Colonic mucosa (tissue), 4 donors: ENCODE measurements around the gene CCDC136. TPM values are rescaled to one million over a fixed set of nuclear protein-coding genes. Genes with fewer than 3 reads are reported as not detected.

ENCODE experiments used
- DNase-seq: peaks from one replicate; pipeline ENCODE4 v3.0.0-alpha.2; 2020
- H3K27ac ChIP-seq: fragments of 200-600 bp; one replicate; pipeline ENCODE4 v1.8.0; 2021
- H3K27me3 ChIP-seq: fragments of 200-600 bp; one replicate; pipeline ENCODE4 v1.8.0; 2021
- H3K36me3 ChIP-seq: fragments of 200-600 bp; one replicate; pipeline ENCODE4 v1.8.0; 2021
- H3K4me1 ChIP-seq: fragments of 200-600 bp; one replicate; pipeline ENCODE4 v1.8.0; 2021; ENCODE audit warnings: mild to moderate bottlenecking
- H3K4me3 ChIP-seq: fragments of 200-600 bp; one replicate; pipeline ENCODE4 v1.8.0; 2021
- H3K9ac ChIP-seq, 2 donors: one replicate each; pipeline ENCODE4 v1.7.0; 2013; ENCODE audit warnings: control low read depth in 2 of 2, low read depth in 2 of 2, low read length in 2 of 2
- H3K9me3 ChIP-seq: fragments of 200-600 bp; one replicate; pipeline ENCODE4 v1.8.0; 2021
- intact Hi-C: fragments of 100-400 bp; cut with DNase I; formaldehyde crosslinking; loops from one replicate; pipeline ENCODE4 v1.14.1; 2022
- total RNA-seq, 2 donors: library from RNA; stranded (reverse); fragmentation: NEBNext Ultra II Directional in 1 of 2; extraction: Animal tissue kit (Norgen Biotek cat#: 25700) in 1 of 2; gene quantifications; one replicate each; pipeline ENCODE4 v1.2.1, GENCODE V29; 2021
- TF ChIP-seq, protein P1 (sequence below): fragments of 200-600 bp; IDR thresholded peaks from one replicate; pipeline ENCODE4 v1.8.0; 2022; ENCODE audit warnings: antibody characterized with exemption, mild to moderate bottlenecking
- donor health status: healthy.
- donor health status: DM: no; HTN: no; CAD: no.
- donor health status: DM: no; HTN: no; CAD: no.

Gene CCDC136
- total RNA-seq, 2 donors from 2014 or later = 0.64 to 5.8 TPM

DNA sequence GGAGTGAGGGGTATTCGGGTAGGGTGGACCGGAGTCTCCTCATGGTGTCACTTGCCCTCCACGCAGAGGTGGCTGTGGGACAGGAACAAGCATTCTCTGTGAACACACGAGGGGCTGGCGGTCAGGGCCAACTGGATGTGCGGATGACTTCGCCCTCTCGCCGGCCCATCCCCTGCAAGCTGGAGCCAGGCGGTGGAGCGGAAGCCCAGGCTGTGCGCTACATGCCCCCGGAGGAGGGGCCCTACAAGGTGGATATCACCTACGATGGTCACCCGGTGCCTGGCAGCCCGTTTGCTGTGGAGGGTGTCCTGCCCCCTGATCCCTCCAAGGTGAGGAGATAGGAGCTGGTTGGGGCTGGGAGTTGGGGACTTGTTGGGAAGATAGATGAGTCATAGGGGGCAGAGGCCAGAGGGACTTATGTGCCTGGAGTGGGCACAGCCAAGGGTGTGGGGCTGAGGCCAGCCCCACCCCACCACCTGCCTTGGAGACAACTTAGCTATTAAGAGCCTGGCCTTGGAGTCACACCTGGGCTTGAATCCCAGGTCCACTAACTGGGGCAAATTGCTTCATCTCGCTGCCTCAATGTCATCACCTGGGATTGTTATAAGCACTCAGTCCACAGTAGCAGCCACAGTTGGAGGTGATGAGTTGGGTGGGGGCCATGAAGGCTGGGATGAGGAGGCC, 52.3 kb downstream of the CCDC136 start:
- no peaks in the 10 kb centered on the region for H3K4me1 ChIP-seq
- no peak for DNase-seq
- no peak overlapping the region for H3K4me3 ChIP-seq
- intact Hi-C loops = no loop called here
- H3K27me3 ChIP-seq = no peaks in the 10 kb centered on the region
- no peak overlapping the region for H3K9ac ChIP-seq
- H3K9me3 ChIP-seq = no peaks in the 10 kb centered on the region
- TF ChIP-seq, protein P1, sequence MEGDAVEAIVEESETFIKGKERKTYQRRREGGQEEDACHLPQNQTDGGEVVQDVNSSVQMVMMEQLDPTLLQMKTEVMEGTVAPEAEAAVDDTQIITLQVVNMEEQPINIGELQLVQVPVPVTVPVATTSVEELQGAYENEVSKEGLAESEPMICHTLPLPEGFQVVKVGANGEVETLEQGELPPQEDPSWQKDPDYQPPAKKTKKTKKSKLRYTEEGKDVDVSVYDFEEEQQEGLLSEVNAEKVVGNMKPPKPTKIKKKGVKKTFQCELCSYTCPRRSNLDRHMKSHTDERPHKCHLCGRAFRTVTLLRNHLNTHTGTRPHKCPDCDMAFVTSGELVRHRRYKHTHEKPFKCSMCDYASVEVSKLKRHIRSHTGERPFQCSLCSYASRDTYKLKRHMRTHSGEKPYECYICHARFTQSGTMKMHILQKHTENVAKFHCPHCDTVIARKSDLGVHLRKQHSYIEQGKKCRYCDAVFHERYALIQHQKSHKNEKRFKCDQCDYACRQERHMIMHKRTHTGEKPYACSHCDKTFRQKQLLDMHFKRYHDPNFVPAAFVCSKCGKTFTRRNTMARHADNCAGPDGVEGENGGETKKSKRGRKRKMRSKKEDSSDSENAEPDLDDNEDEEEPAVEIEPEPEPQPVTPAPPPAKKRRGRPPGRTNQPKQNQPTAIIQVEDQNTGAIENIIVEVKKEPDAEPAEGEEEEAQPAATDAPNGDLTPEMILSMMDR = no peak
- no peak overlapping the region for H3K27ac ChIP-seq
- H3K36me3 ChIP-seq = no peaks in the 10 kb centered on the region

DNA sequence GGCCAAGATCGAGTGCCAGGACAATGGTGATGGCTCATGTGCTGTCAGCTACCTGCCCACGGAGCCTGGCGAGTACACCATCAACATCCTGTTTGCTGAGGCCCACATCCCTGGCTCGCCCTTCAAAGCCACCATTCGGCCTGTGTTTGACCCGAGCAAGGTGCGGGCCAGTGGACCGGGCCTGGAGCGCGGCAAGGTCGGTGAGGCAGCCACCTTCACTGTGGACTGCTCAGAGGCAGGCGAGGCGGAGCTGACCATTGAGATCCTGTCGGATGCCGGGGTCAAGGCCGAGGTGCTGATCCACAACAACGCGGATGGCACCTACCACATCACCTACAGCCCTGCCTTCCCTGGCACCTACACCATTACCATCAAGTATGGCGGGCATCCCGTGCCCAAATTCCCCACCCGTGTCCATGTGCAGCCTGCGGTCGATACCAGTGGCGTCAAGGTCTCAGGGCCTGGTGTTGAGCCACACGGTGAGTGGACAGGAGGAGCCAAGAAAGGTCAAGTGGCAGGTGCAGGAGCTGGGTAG, 53.1 kb downstream of the CCDC136 start:
- Histone ChIP-seq H3K4me3 (no peak overlapping the region), H3K27ac (no peak overlapping the region), H3K27me3 (no peaks in the 10 kb centered on the region), H3K36me3 (no peaks in the 10 kb centered on the region), H3K4me1 (no peaks in the 10 kb centered on the region), H3K9me3 (no peaks in the 10 kb centered on the region), H3K9ac (no peak overlapping the region)
- intact Hi-C loops = no loop called here
- TF ChIP-seq, protein P1 = no peak
- DNase-seq = no peak

DNA sequence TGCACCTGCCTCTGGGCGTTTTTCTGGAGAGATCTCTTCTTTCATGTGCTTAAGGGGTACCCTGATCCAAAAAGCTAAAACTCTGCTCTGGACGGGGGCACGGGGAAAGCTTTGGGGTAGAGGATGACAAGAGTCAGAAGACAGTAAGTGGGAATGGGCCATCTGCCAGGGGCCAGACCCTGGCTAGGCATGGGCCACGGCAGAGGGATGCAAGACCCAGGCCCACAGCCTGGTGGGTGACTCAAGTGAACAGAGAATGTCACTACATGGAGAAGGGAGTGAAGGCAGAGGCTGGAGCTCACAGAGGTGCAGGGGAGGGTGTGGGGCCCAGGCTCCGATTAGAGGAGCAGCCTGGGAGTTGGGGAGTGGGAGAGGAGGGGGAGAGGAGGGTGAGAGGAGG, 53.7 kb downstream of the CCDC136 start:
- H3K36me3 ChIP-seq = no peaks in the 10 kb centered on the region
- TF ChIP-seq, protein P1 = no peak
- H3K9ac ChIP-seq = no peak overlapping the region
- H3K4me1 ChIP-seq = no peaks in the 10 kb centered on the region
- no peak for DNase-seq
- H3K4me3 ChIP-seq = no peak overlapping the region
- H3K27me3 ChIP-seq = no peaks in the 10 kb centered on the region
- intact Hi-C loops = no loop called here
- H3K9me3 ChIP-seq = no peaks in the 10 kb centered on the region
- H3K27ac ChIP-seq = no peak overlapping the region

DNA sequence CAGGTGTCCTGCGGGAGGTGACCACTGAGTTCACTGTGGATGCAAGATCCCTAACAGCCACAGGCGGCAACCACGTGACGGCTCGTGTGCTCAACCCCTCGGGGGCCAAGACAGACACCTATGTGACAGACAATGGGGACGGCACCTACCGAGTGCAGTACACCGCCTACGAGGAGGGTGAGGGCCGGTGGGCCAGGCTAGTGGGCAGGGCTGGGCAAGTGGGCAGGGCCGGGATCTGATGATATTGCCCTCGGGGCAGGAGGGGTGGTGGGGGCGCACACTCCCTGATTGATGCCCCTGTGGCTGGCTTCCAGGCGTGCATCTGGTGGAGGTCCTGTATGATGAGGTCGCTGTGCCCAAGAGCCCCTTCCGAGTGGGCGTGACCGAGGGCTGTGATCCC, 54.2 kb downstream of the CCDC136 start:
- TF ChIP-seq, protein P1 = no peak
- Histone ChIP-seq H3K27me3 (no peaks in the 10 kb centered on the region), H3K9me3 (no peaks in the 10 kb centered on the region), H3K36me3 (no peaks in the 10 kb centered on the region), H3K9ac (no peak overlapping the region), H3K4me1 (no peaks in the 10 kb centered on the region), H3K4me3 (no peak overlapping the region), H3K27ac (no peak overlapping the region)
- no peak for DNase-seq
- intact Hi-C loops = no loop called here

DNA sequence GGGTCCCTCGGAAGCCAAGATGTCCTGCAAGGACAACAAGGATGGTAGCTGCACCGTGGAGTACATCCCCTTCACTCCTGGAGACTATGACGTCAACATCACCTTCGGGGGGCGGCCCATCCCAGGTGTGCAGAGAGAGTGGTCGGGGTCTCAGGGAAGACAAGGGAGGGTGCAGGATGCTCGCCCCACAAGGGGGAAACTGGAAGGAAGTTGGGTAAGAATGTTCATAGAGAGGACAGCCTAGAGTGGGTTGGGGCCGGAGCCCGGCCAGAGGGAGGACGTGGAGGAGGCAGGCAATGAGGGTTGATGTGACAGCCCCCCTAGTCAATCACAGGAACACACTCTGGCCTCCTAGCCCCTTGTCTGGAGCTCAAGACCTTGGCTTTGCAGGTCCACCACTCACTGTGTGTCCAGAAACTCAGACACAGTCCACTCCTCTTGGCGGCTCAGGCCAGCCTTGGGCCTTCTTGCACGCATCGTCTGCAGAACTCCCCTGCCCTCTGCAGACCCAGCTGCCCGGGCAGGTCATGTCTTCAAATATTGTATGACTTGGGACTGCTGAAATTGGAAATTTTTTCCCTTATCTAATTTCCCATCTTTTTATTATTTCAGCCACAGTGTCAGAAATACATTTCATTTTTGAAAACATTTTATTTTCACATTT, 55.1 kb downstream of the CCDC136 start:
- Histone ChIP-seq H3K9ac (no peak overlapping the region), H3K9me3 (no peaks in the 10 kb centered on the region), H3K36me3 (no peaks in the 10 kb centered on the region), H3K4me3 (no peak overlapping the region), H3K27me3 (no peaks in the 10 kb centered on the region), H3K4me1 (no peaks in the 10 kb centered on the region), H3K27ac (no peak overlapping the region)
- no peak for DNase-seq
- TF ChIP-seq, protein P1 = no peak
- intact Hi-C loops = no loop called here
